Kidney capillary endothelial cell (primary cell): ENCODE results near the gene ZNF366.

ENCODE experiments used
- DNase-seq: peaks from one replicate; pipeline ENCODE4 v3.0.0-alpha.2; 2018; ENCODE audit warnings: low spot score

The ZNF366 gene

DNA sequence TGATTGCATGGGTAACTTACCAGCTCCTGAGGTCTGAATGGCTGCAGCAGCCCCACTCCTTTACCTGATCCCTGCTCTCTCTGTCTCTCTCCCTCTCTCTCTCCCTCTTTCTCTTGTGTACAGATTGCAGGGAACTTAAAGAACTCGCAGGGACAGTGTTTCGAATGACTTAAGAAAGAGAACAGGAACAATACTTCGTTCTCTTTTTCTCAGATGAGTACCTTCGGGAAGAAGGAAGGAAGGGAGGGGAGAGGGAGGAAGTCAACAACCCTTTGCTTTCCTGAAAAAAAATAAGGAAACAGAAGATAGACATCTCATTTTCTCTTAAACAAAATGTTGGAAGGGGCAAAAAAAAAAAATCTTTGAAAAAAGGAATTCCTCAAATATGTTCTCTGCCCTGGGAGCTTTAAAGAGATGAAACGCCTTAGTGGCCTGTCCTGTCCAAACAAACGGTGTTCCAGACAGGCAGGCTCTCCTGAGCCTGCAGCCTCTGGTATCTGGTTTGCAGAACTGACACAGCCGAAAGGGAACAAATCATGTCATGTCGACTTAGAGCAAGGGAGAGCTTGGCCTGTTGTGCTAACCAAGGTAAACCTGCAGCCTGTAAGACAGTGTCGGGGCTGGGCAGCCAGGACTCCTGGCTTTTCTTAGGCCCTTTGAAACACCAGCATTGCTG, at the start of gene ZNF366:
Gene ZNF366, minus strand, starts transcription at position 180 of the 676 bp plus-strand sequence. CDS start 45,914 bp downstream, outside the sequence.
- DNase-seq: no peak

DNA sequence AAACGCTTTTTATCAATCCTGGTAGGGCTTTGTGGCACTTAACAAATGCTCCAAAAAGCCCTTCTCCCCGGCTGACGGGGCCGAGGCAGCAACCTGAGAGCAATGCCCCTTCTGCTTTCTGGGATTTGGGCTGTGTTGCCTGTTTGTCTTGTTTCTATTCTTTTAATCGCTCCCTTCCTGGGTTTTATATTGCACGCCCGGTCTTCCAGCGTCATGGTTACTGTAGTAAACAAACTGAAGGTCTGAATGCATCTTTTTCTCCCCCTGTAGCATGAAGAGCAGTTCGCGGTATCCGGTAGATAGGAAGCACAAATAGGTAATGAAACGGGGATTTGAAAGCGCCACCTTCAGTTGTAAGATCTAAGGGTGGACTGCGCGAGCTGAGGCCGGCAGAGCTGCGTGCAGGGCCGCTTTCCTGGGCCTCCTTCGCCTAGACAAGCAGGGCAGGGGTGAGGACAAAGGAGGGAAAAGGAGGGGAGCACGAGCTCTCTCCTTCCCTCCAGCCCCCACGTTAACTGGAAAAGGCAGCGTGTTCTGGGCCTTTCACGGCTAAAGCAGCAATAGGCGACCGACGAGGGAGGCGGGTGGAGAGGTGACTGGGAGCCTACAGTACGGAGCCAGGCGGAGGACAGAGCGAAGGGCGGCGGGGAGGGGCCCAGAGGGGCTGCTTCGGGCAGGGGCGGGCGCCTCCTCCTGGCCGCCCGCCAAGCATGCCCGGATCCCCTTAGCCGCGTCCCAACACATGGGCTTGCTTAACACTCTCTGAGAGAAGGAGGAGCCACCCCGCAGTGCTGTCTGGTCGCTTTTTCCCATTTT, 49.3 kb upstream of the ZNF366 start:
- DNase-seq: peak; percentile 38

DNA sequence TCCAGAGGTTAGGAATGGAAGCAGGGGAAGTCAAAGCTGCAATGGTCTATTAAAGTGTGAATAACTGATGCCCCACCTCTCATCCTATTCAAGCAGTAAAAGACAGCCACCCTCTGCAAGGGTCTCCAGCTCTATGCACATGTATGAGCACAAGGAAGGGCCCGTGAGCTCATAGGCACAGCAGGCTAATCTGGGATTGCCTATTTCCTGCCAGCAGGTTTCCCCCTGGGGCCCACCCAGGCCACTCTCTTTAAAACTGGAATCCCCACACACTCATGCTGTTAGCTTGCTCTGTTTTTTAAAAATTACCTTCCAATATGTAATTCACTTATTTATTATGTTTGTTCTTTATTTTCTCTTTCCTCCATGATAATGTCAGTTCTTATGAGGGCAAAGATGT, 48.7 kb upstream of the ZNF366 start:
- DNase-seq: peak; percentile 16

GRCh38 chr5:72554897-72555296, 47.7 kb upstream of the ZNF366 start:
- DNase-seq: no peak

GRCh38 chr5:72552041-72552557, 44.9 kb upstream of the ZNF366 start:
- peak; percentile 69 for DNase-seq

GRCh38 chr5:72550595-72550994, 43.4 kb upstream of the ZNF366 start:
- DNase-seq: no peak

- DNase-seq: no peak
Observed at GRCh38 chr5:72543811-72544210, 36.6 kb upstream of the ZNF366 start.

- DNase-seq: no peak
Observed at GRCh38 chr5:72543365-72543764, 36.2 kb upstream of the ZNF366 start.

- DNase-seq: no peak
Observed at GRCh38 chr5:72542695-72543094, 35.5 kb upstream of the ZNF366 start.

DNA sequence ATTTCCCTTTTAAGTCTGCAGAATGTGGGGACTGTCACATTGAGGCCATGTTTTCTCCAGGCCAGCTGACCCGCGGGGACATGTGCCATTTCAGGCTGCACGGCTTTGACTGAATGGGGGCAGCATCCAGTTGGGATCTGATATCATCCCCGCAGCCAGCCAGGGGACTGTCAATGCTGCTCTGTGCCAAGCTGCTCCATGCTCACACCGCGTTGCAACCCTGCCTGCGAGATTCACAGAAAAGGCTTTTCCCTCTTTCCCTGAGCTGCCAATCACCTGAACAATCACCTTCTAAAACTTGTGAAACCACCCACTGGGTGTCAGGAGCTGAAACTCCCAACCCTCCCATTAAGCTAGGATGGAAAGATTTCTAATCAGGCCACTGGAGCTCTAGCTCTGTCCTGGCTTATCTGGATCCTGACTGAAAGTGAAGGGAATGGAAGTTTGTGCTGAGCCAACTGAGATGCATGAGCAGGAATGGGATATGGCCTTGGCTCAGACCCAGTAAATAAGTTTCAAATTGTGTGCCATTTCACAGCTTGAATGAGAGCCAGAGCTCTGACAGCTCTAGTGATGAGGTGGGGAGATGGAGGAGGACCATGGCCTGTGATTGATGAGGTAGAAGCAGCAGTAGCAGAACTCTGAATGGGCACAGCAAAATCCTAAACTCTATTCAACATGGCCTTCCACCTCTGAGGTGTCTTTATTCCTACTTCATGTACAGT, 34.5 kb upstream of the ZNF366 start:
- no peak for DNase-seq

DNA sequence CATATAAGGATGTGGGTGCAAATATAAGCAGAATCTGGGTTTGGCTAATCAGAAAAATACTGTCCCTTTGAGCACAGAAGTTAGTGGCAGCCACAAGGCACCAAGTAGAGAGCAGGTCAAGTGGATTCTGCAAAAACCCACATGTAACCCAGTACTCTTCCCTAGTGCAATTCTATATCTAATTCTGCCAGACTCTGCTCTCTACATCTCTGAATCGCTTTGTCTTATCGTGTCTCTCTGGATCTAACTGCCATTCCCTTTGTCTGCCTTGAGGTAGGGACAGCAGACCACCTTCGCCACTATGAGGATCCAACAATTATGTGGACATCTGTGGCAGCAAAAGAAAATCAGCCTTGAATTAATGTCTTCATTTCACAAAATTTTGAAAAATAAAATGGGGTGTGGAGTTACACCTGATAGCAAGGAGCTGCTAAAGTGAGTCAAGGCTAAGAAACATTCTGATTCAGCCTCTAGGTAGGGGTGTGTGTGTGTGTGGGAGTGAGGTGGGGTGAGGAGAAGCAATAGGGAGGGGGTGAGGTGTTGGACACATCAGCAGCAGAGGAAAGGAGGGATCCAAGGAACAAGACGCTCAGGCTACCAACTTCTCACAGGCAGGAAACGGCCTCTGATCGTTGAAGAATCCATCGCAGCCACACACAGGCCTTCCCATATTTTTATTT, 33.7 kb upstream of the ZNF366 start:
- DNase-seq: no peak

GRCh38 chr5:72539726-72540125, 32.5 kb upstream of the ZNF366 start:
- no peak for DNase-seq

GRCh38 chr5:72539038-72539437, 31.8 kb upstream of the ZNF366 start:
- no peak for DNase-seq

GRCh38 chr5:72537166-72537565, 30.0 kb upstream of the ZNF366 start:
- DNase-seq: no peak

DNA sequence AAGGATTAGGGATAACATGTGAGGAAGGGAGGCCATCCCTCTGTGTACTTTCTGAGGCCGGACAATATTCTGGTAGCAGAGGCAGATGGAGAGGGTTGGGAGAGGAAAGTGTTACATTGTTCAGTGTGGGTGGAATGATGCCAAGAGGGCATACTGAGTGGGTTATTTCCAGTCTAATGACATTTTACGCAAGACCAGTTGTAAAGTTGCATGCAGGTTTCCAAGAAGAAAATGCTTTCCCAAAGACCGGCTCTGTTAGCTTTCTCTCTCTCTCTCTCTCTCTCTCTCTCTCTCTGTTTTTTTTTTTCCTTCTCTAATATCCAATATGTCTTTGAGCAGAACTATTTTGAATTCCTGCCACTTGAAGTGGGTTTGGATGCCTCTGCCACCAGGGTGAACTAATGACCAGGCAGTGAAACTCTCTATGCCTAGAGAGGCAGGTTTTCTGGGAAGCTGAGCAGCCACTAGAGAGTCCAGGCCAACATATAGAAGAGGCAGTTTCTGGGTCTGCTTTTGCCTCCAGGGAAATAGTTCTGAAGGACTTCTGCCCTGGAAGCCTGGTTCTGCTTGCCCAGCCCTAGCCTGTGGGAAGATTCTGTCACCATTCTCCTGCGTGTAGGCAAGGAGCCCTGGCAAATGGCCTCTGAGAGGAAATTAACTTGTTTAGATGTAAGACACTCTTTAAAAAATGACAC, 24.4 kb upstream of the ZNF366 start:
- DNase-seq: no peak

DNA sequence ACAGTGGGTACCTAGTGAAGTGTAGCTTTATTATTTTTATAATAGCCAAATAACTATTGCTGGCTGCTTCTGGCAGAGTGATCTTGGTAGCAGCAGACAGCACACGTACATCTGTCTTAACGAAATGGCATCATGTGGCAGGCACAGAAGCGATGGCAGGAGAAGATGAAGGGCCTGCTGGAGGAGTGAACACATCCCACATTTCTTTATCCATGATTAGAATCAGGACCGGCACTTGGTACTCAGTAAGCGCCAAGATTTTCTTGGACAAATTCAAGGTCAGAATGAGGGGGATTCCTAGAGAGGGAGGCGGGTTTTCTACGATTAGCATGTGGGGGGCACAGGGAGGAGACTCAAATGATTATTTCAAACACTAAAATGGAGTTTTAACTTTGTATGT, 23.0 kb upstream of the ZNF366 start:
- no peak for DNase-seq

DNA sequence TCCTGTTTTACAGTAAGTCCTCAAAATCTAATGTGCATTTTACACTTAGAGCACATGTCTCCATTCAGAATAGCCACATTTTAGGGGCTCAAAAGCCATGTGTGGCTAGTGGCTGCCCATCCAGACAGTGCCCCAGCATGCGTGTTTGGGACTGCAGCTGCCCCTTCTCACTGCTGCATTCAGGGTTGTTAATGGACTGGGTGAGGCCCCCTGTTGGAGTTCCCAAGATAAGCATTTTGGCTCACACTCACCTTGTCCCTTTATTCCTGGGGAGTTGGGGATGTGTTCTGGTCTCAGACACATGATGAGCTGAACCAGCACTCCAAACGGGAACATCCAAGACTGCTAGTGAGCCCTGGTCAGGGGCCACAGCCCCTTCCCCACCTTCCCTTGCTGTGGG, 22.2 kb upstream of the ZNF366 start:
- DNase-seq: no peak

DNA sequence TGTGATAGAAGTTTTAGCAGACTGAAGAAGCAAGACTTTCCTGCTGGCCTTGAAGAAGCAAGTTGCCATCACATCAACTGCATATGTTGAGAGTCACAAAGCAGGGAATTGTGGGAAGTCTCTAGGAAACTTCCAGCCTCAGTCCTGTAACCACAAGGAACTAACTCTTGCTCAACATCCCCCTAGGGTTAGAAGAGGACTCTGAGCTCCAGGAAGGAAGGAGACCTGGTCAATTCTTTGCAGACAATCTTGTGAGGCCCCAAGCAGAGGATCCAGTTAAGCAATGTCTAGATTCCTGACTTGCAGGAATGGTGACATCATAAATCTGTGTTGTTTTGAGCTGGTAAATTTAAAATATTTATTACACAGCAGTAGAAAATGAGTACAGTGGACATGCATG, 18.6 kb upstream of the ZNF366 start:
- no peak for DNase-seq

DNA sequence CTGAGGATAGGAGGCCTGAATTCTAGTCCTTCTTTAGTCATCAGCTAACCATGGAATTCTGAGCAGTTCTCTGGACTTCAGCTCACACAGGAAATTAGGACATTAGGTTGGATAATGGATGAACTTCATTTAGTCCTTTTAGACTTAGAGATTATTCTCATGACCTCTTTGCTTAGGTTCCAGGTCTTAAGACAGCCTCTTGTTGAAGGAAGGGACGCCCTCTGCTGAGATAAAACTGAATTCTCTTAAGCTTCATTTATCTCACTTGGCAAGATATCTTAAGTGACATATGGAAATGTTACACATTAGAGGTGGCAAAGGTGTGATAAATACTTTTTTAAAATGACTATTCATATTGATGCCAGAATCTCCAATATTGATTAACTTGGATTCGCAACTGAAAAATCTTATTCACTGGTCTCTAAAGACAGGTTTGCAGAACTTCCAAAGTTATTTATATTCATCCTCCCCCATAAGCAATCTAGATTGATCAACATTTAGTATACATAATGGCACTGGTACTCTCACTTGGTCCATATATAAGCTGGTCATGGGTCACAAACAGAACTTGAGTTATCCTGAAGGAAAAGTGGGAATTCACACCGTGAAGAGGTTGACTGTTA, 16.9 kb upstream of the ZNF366 start:
- peak; percentile 83 for DNase-seq

GRCh38 chr5:72522607-72523006, 15.4 kb upstream of the ZNF366 start:
- DNase-seq: no peak

DNA sequence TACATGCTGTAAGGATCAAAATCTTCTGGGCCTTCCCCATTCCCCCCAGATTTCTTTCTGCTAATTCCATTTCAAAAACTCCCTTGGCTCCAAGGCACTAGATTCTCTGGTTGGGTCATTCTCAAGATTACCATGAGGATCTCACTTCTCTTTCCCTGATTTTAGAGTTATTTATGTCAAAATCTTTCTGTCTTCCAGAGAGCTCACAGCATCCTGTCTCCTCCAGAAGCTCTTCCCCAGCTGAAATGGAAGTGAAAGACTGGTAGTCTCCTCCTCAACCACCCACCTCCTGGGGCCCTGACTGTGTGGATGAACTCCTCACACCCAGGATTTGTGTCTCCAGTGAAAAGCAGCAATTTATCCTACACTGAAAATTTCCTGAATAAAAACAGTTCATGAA, 11.9 kb upstream of the ZNF366 start:
- DNase-seq: no peak
